ENCODE measurements around the gene SYTL2. TPM values are rescaled to one million over a fixed set of nuclear protein-coding genes. Genes with fewer than 3 reads are reported as not detected.

Gene SYTL2
- total RNA-seq, 1 experiment from 2014 or later: 0.77 TPM

DNA sequence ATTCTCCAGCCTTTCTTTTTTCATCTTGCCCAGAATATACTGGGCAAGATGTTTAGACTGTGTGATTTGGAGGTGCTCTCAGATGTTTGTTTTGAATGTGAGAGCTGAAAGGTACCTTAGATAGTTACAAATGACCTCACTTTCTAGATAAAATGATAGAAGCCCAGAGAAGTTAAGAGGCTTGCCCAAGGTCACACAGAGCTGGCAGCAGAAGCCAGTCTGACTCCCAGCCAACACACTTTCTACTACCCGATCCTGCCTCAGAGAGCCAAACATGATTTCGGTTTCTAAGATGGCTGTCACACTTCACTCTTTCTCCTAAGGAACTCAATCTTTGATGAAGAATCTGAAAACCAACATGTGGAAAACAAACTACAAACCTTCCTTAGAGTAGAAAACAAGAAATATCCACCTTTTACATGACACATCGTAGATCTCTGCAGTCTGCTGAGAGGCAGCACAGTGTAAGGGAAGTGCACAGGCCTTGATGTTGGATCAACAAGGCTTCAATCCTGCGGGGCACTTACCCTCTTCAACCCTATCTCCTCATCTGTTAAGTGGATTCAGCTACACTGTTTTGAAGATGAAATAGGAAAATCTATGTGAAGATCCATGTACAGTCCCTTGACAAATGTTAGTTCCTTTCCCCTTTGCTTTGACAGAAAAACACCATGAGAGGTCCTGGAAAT is 58.6 kb downstream of the SYTL2 start:
- Histone ChIP-seq H3K4me1 (ENCODE audit: insufficient read depth, low read length, poor library complexity, severe bottlenecking) (peaks cover 17% of the 10 kb centered on the region), H3K36me3 (ENCODE audit: insufficient read depth, low read length, poor library complexity, severe bottlenecking) (no peaks in the 10 kb centered on the region), H3K9me3 (ENCODE audit: low read depth, low read length, poor library complexity, severe bottlenecking) (no peaks in the 10 kb centered on the region), H3K27ac (ENCODE audit: low read depth, low read length, poor library complexity, severe bottlenecking) (no peak overlapping the region), H3K4me3 (ENCODE audit: low read depth, low read length, poor library complexity, severe bottlenecking) (no peak overlapping the region), H3K27me3 (replicated peaks; ENCODE audit: insufficient read depth, low read depth, low read length, poor library complexity) (peaks cover 56% of the 10 kb centered on the region)
- intact Hi-C loops (cut with micrococcal nuclease; ENCODE audit: unreplicated experiment): no loop called here
- BruUV-seq (replicated peaks): no TSS peak
- CTCF ChIA-PET: no interaction called here
- DNase-seq (ENCODE audit: low spot score): no peak
- no peak for TF ChIP-seq EZH2 (IDR thresholded peaks at IDR 0.05; ENCODE audit: borderline replicate concordance, low read depth, low read length, poor library complexity, severe bottlenecking)
- TF ChIP-seq, protein P1, sequence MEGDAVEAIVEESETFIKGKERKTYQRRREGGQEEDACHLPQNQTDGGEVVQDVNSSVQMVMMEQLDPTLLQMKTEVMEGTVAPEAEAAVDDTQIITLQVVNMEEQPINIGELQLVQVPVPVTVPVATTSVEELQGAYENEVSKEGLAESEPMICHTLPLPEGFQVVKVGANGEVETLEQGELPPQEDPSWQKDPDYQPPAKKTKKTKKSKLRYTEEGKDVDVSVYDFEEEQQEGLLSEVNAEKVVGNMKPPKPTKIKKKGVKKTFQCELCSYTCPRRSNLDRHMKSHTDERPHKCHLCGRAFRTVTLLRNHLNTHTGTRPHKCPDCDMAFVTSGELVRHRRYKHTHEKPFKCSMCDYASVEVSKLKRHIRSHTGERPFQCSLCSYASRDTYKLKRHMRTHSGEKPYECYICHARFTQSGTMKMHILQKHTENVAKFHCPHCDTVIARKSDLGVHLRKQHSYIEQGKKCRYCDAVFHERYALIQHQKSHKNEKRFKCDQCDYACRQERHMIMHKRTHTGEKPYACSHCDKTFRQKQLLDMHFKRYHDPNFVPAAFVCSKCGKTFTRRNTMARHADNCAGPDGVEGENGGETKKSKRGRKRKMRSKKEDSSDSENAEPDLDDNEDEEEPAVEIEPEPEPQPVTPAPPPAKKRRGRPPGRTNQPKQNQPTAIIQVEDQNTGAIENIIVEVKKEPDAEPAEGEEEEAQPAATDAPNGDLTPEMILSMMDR (conservative IDR thresholded peaks at IDR 0.05; ENCODE audit: low read depth, low read length): no peak
- POLR2A ChIA-PET (ENCODE audit: low non-redundant PET): no interaction called here

DNA sequence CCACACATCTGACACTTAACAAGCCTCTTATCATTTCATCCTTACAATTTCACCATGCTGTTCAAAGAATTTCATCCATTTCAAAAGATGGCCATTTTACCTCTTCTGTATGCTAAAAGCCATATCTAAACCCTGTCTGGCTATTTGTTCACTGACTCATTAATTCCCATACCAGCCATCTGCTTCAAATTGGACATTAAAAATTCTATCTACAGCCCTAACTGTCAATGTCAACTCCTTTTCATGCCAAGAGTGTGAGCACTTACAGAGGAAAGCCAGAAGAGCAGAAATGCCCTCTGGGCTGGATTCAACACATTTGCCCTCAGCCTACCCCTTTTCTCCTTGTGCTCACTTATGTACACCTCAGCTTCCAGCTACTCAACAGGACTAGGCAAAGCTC is 59.2 kb downstream of the SYTL2 start:
- ChIA-PET CTCF (no interaction called here), POLR2A (ENCODE audit: low non-redundant PET) (no interaction called here)
- H3K4me1 ChIP-seq (ENCODE audit: insufficient read depth, low read length, poor library complexity, severe bottlenecking): peaks cover 12% of the 10 kb centered on the region
- intact Hi-C loops (cut with micrococcal nuclease; ENCODE audit: unreplicated experiment): no loop called here
- TF ChIP-seq, protein P1 (conservative IDR thresholded peaks at IDR 0.05; ENCODE audit: low read depth, low read length): no peak
- no peak for TF ChIP-seq EZH2 (IDR thresholded peaks at IDR 0.05; ENCODE audit: borderline replicate concordance, low read depth, low read length, poor library complexity, severe bottlenecking)
- DNase-seq (ENCODE audit: low spot score): no peak
- H3K36me3 ChIP-seq (ENCODE audit: insufficient read depth, low read length, poor library complexity, severe bottlenecking): no peaks in the 10 kb centered on the region
- H3K27ac ChIP-seq (ENCODE audit: low read depth, low read length, poor library complexity, severe bottlenecking): no peak overlapping the region
- no peaks in the 10 kb centered on the region for H3K9me3 ChIP-seq (ENCODE audit: low read depth, low read length, poor library complexity, severe bottlenecking)
- no peak overlapping the region for H3K4me3 ChIP-seq (ENCODE audit: low read depth, low read length, poor library complexity, severe bottlenecking)
- H3K27me3 ChIP-seq (replicated peaks; ENCODE audit: insufficient read depth, low read depth, low read length, poor library complexity): peaks cover 56% of the 10 kb centered on the region
- BruUV-seq (replicated peaks): no TSS peak

DNA sequence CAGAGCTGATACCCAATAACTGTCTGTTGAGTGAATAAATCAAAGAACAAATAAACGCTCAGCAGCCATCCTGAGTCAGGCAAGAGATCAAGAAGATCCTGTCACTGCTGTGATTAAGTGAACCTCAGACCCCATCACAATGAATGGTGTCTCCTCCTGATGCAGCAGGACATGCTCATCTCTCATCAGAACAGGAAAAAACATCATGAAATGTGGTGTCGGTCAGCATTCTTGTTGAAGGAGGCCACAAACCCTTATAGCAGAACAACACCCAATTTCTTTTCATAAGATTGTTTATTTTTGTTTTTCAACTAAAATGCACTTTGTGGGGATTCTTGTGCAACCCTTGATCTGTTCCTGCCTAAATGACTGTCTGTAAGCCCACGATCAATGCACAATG is 60.3 kb downstream of the SYTL2 start:
- intact Hi-C loops (cut with micrococcal nuclease; ENCODE audit: unreplicated experiment): no loop called here
- POLR2A ChIA-PET (ENCODE audit: low non-redundant PET): no interaction called here
- CTCF ChIA-PET: no interaction called here
- Histone ChIP-seq H3K27me3 (replicated peaks; ENCODE audit: insufficient read depth, low read depth, low read length, poor library complexity) (peaks cover 61% of the 10 kb centered on the region), H3K4me1 (ENCODE audit: insufficient read depth, low read length, poor library complexity, severe bottlenecking) (peaks cover 4% of the 10 kb centered on the region), H3K36me3 (ENCODE audit: insufficient read depth, low read length, poor library complexity, severe bottlenecking) (no peaks in the 10 kb centered on the region), H3K27ac (ENCODE audit: low read depth, low read length, poor library complexity, severe bottlenecking) (no peak overlapping the region), H3K4me3 (ENCODE audit: low read depth, low read length, poor library complexity, severe bottlenecking) (no peak overlapping the region), H3K9me3 (ENCODE audit: low read depth, low read length, poor library complexity, severe bottlenecking) (no peaks in the 10 kb centered on the region)
- DNase-seq (ENCODE audit: low spot score): no peak
- BruUV-seq (replicated peaks): no TSS peak
- TF ChIP-seq EZH2 (IDR thresholded peaks at IDR 0.05; ENCODE audit: borderline replicate concordance, low read depth, low read length, poor library complexity, severe bottlenecking): no peak
- TF ChIP-seq, protein P1 (conservative IDR thresholded peaks at IDR 0.05; ENCODE audit: low read depth, low read length): no peak
